ENCODE measurements around the gene DTWD2.

DTWD2 gene

GRCh38 chr5:118806571-118806970 is 181.8 kb downstream of the DTWD2 start:
- TF ChIP-seq ZFX (IDR thresholded peaks at IDR 0.05; ENCODE audit: borderline replicate concordance) (no peak), CTCF (IDR thresholded peaks at IDR 0.05) (no peak)
- H3K27ac ChIP-seq, result no peak overlapping the region

GRCh38 chr5:118802335-118802734 is 186.0 kb downstream of the DTWD2 start:
- TF ChIP-seq ZFX (IDR thresholded peaks at IDR 0.05; ENCODE audit: borderline replicate concordance) (no peak), CTCF (IDR thresholded peaks at IDR 0.05) (no peak)
- H3K27ac ChIP-seq, result no peak overlapping the region

- TF ChIP-seq ZFX (IDR thresholded peaks at IDR 0.05; ENCODE audit: borderline replicate concordance) (no peak), CTCF (IDR thresholded peaks at IDR 0.05) (no peak)
- H3K27ac ChIP-seq, result no peak overlapping the region
These were observed 192.3 kb downstream of the DTWD2 start for GRCh38 chr5:118796081-118796480.

GRCh38 chr5:118794281-118794680 is 194.1 kb downstream of the DTWD2 start:
- H3K27ac ChIP-seq, result no peak overlapping the region
- no peak for TF ChIP-seq CTCF (IDR thresholded peaks at IDR 0.05)
- TF ChIP-seq ZFX (IDR thresholded peaks at IDR 0.05; ENCODE audit: borderline replicate concordance), result no peak

- H3K27ac ChIP-seq, result no peak overlapping the region
- TF ChIP-seq ZFX (IDR thresholded peaks at IDR 0.05; ENCODE audit: borderline replicate concordance) (no peak), CTCF (IDR thresholded peaks at IDR 0.05) (no peak)
These were observed 194.7 kb downstream of the DTWD2 start for GRCh38 chr5:118793652-118794051.

- no peak for TF ChIP-seq CTCF (IDR thresholded peaks at IDR 0.05)
- no peak for TF ChIP-seq ZFX (IDR thresholded peaks at IDR 0.05; ENCODE audit: borderline replicate concordance)
- H3K27ac ChIP-seq, result no peak overlapping the region
These were observed 195.3 kb downstream of the DTWD2 start for GRCh38 chr5:118793091-118793490.

GRCh38 chr5:118791926-118792734 is 196.2 kb downstream of the DTWD2 start:
- peak; percentile 88 for TF ChIP-seq CTCF (IDR thresholded peaks at IDR 0.05)
- no peak for TF ChIP-seq ZFX (IDR thresholded peaks at IDR 0.05; ENCODE audit: borderline replicate concordance)
- 0 out of 2 replicates have a peak overlapping the region, but pooled peaks have one; percentile 30 for H3K27ac ChIP-seq
